Ovary (tissue), 3 donors: ENCODE measurements around the gene ARHGAP28.

Experiments used
- CTCF ChIP-seq, 3 donors: fragments of 450-650 bp in 2 of 3; fragments of 200-600 bp in 1 of 3; IDR thresholded peaks; one replicate each; pipeline versions ENCODE4 v1.5.1 to v1.8.0; 2016 to 2022; ENCODE audit warnings: antibody characterized with exemption in 3 of 3, mild to moderate bottlenecking in 1 of 3
- EP300 ChIP-seq: sonication (generic); formaldehyde crosslinking; IDR thresholded peaks from one replicate; pipeline ENCODE4 v1.6.1; 2017; ENCODE audit warnings: antibody characterized with exemption
- POLR2A ChIP-seq: fragments of 450-650 bp; IDR thresholded peaks from one replicate; pipeline ENCODE4 v1.6.1; 2017; ENCODE audit warnings: antibody characterized with exemption, mild to moderate bottlenecking, moderate library complexity
- donor health status: DM: no; HTN: no; CAD: no.

- TF ChIP-seq CTCF (IDR thresholded peaks at IDR 0.05) (no peak), EP300 (no peak), POLR2A (no peak)
Observed at GRCh38 chr18:6745504-6746031, 16.1 kb downstream of the ARHGAP28 start.
